Tibial nerve (tissue), 4 donors: ENCODE measurements around the gene SLC30A7. TPM values are rescaled to one million over a fixed set of nuclear protein-coding genes. Genes with fewer than 3 reads are reported as not detected.

ENCODE experiments used
- DNase-seq, 2 donors: peaks; one replicate each; pipeline ENCODE4 v3.0.0-alpha.2; 2019; ENCODE audit warnings: low spot score in 2 of 2
- H3K27ac ChIP-seq, 4 donors: fragments of 200-600 bp; sonication (generic) in 3 of 4; one replicate each; pipeline ENCODE4 v1.5.1; 2017 to 2019; ENCODE audit warnings: mild to moderate bottlenecking in 1 of 4
- H3K27me3 ChIP-seq, 2 donors: fragments of 200-600 bp; sonication (generic) in 1 of 2; one replicate each; pipeline versions ENCODE4 v1.5.1 to v1.6.0; 2017 to 2019
- H3K36me3 ChIP-seq, 3 donors: fragments of 200-600 bp; sonication (generic); one replicate each; pipeline ENCODE4 v1.5.1; 2018 to 2019
- H3K4me1 ChIP-seq, 4 donors: fragments of 200-600 bp; sonication (generic) in 3 of 4; one replicate each; pipeline ENCODE4 v1.5.1; 2017 to 2019
- H3K4me3 ChIP-seq, 4 donors: fragments of 200-600 bp; sonication (generic) in 3 of 4; one replicate each; pipeline ENCODE4 v1.5.1; 2017 to 2019; ENCODE audit warnings: mild to moderate bottlenecking in 1 of 4, moderate library complexity in 1 of 4
- H3K9me3 ChIP-seq, 4 donors: fragments of 200-600 bp; sonication (generic) in 3 of 4; one replicate each; pipeline ENCODE4 v1.5.1; 2017 to 2019
- CTCF ChIP-seq, 5 experiments: fragments of 200-600 bp in 3 of 5; fragments of 450-650 bp in 2 of 5; sonication (generic) in 3 of 5; IDR thresholded peaks; one replicate each; pipeline ENCODE4 v1.5.1; 2016 to 2019; ENCODE audit warnings: antibody characterized with exemption in 5 of 5, mild to moderate bottlenecking in 3 of 5, moderate library complexity in 2 of 5
- EP300 ChIP-seq, 2 donors: sonication (generic); formaldehyde crosslinking; IDR thresholded peaks; one replicate each; pipeline ENCODE4 v1.6.1; 2017; ENCODE audit warnings: antibody characterized with exemption in 2 of 2, mild to moderate bottlenecking in 1 of 2
- POLR2A ChIP-seq, 2 donors: fragments of 450-650 bp; IDR thresholded peaks; one replicate each; pipeline ENCODE4 v1.6.1; 2017; ENCODE audit warnings: antibody characterized with exemption in 2 of 2, mild to moderate bottlenecking in 2 of 2, moderate library complexity in 2 of 2
- WGBS, 2 donors: methylation state at CpG; one replicate each; pipeline ENCODE4 v1.1.5; 2018; 5-methylcytosine and 5-hydroxymethylcytosine counted together
- total RNA-seq, 4 donors: library from RNA; depleted of rRNA; stranded (reverse); fragments of >200 nt; gene quantifications; one replicate each; pipeline ENCODE4 v1.1.0, GENCODE V29; 2016

Gene SLC30A7
- total RNA-seq, 4 donors from 2014 or later = 14.4 to 28.8 (median 17.7) TPM

- no peaks in the 10 kb centered on the region for H3K9me3 ChIP-seq
- no peak for DNase-seq
- WGBS, 2 donors = 74 to 82% methylated on average over 1 of the region's 1 CpG
- TF ChIP-seq EP300 (IDR thresholded peaks at IDR 0.05) = no peak
- TF ChIP-seq CTCF (IDR thresholded peaks at IDR 0.05) = no peak
- TF ChIP-seq POLR2A (IDR thresholded peaks at IDR 0.05) = no peak
- H3K36me3 ChIP-seq = peaks cover 0 to 25% (median 0%) of the 10 kb centered on the region in 3 donors
- H3K4me3 ChIP-seq = no peak overlapping the region
- H3K27me3 ChIP-seq = no peaks in the 10 kb centered on the region
- no peak overlapping the region for H3K27ac ChIP-seq
- no peaks in the 10 kb centered on the region for H3K4me1 ChIP-seq
These were observed 72.7 kb downstream of the SLC30A7 start for GRCh38 chr1:100968621-100969020.

- Histone ChIP-seq H3K4me1 (no peaks in the 10 kb centered on the region), H3K27ac (no peak overlapping the region), H3K36me3 (peaks cover 0 to 25% (median 0%) of the 10 kb centered on the region in 3 donors), H3K27me3 (no peaks in the 10 kb centered on the region), H3K9me3 (no peaks in the 10 kb centered on the region), H3K4me3 (no peak overlapping the region)
- WGBS, 2 donors = 50 to 59% methylated on average over 2 of the region's 2 CpGs
- TF ChIP-seq CTCF (IDR thresholded peaks at IDR 0.05) (no peak), POLR2A (IDR thresholded peaks at IDR 0.05) (no peak), EP300 (IDR thresholded peaks at IDR 0.05) (no peak)
- DNase-seq = no peak
These were observed 73.4 kb downstream of the SLC30A7 start for GRCh38 chr1:100969327-100969726.

- TF ChIP-seq POLR2A (IDR thresholded peaks at IDR 0.05) (no peak), EP300 (IDR thresholded peaks at IDR 0.05) (no peak), CTCF (IDR thresholded peaks at IDR 0.05) (no peak)
- no peak for DNase-seq
- 95 to 97% methylated on average over 1 of the region's 1 CpG for WGBS, 2 donors
These were observed 75.1 kb downstream of the SLC30A7 start for GRCh38 chr1:100971021-100971420.

GRCh38 chr1:100972185-100972584 lies 76.3 kb downstream of the SLC30A7 start:
- Histone ChIP-seq H3K4me1 (no peaks in the 10 kb centered on the region), H3K36me3 (peaks cover 0 to 27% (median 0%) of the 10 kb centered on the region in 3 donors), H3K27ac (no peak overlapping the region), H3K4me3 (no peak overlapping the region), H3K9me3 (no peaks in the 10 kb centered on the region), H3K27me3 (no peaks in the 10 kb centered on the region)
- TF ChIP-seq EP300 (IDR thresholded peaks at IDR 0.05) = no peak
- TF ChIP-seq CTCF (IDR thresholded peaks at IDR 0.05) = no peak
- no peak for TF ChIP-seq POLR2A (IDR thresholded peaks at IDR 0.05)
- WGBS, 2 donors = 31 to 41% methylated on average over 1 of the region's 1 CpG
- no peak for DNase-seq

More at GRCh38 chr1:100971021-100971420, 75.1 kb downstream of the SLC30A7 start:
- Histone ChIP-seq H3K27me3 (no peaks in the 10 kb centered on the region), H3K4me3 (no peak overlapping the region), H3K36me3 (peaks cover 0 to 35% (median 0%) of the 10 kb centered on the region in 3 donors), H3K4me1 (no peaks in the 10 kb centered on the region), H3K9me3 (no peaks in the 10 kb centered on the region), H3K27ac (no peak overlapping the region)

GRCh38 chr1:100976936-100977335 lies 81.0 kb downstream of the SLC30A7 start:
- no peaks in the 10 kb centered on the region for H3K9me3 ChIP-seq
- no peak for TF ChIP-seq CTCF (IDR thresholded peaks at IDR 0.05)
- no peak for TF ChIP-seq POLR2A (IDR thresholded peaks at IDR 0.05)
- TF ChIP-seq EP300 (IDR thresholded peaks at IDR 0.05) = no peak
- WGBS, 2 donors = 78 to 88% methylated on average over 1 of the region's 1 CpG
- DNase-seq = no peak
- no peaks in the 10 kb centered on the region for H3K27me3 ChIP-seq
- no peaks in the 10 kb centered on the region for H3K4me1 ChIP-seq
- H3K36me3 ChIP-seq = peaks cover 0 to 28% (median 0%) of the 10 kb centered on the region in 3 donors
- no peak overlapping the region for H3K4me3 ChIP-seq
- H3K27ac ChIP-seq = no peak overlapping the region
